Activated CD8-positive, alpha-beta memory T cell treated with anti-CD3 and anti-CD28 coated beads, Interleukin-2, amount 50 U/mL, for 24 hours (primary cell): ENCODE results near the gene ERICH2.

Experiments
- DNase-seq: peaks from one replicate; pipeline ENCODE4 v3.0.0-alpha.2; 2020; ENCODE audit errors: extremely low read depth

ERICH2 gene

GRCh38 chr2:170842785-170843184, 72.6 kb downstream of the ERICH2 start:
- DNase-seq = no peak

DNA sequence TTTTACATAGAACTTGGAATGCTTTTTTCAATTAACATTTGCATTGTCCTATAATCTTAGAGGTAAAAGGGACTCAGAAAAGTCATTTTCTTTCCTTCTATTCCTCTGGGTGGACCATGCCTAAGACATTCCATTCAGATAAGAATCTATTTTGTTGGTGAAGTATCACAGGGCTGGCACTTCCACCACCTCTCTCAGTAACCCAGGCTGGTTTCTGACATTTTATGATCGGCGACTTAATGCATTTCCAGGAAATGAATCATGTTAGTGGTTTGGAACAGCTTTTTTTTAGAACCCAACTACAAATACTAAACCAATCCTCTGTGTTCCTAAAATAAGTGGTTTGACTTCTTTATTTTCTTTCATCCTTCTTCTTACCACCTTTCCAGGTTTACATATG, 73.5 kb downstream of the ERICH2 start:
- no peak for DNase-seq

DNA sequence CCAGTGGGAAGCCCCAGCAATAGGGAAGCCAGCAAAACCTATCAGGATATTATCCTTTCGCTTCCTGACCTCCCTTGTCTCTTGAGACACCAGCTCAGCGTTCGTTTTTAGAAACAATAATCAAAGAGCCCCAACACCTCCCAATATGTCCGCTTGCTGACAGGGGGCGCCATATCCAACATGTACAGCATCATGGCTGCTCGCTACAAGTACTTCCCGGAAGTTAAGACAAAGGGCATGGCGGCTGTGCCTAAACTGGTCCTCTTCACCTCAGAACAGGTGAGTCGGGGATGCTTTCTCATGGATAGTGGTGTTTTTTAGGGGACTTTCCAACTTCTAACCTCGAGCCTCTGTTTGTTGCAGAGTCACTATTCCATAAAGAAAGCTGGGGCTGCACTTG, 75.2 kb downstream of the ERICH2 start:
- DNase-seq = no peak

GRCh38 chr2:170846314-170846713, 76.1 kb downstream of the ERICH2 start:
- no peak for DNase-seq

GRCh38 chr2:170847716-170848115, 77.5 kb downstream of the ERICH2 start:
- DNase-seq = no peak
